Lower lobe of right lung (tissue), 2 donors: ENCODE results near the gene UMODL1. TPM values are rescaled to one million over a fixed set of nuclear protein-coding genes. Genes with fewer than 3 reads are reported as not detected.
A peak's percentile ranks its signal among the peaks of the same experiment; 100 is the strongest.
"Not testable (repeated sequence)": the region's sequence is repeated elsewhere in the genome, so short reads cannot be mapped to it uniquely, and the experiment has no call there.

Experiments used
- ATAC-seq, 2 donors: fragments of 200-7000 bp; cut with Tn5 transposase; one replicate each; pipeline ENCODE4 v1.9.1; 2020 to 2022; ENCODE audit warnings: mild to moderate bottlenecking in 2 of 2, moderate library complexity in 2 of 2
- DNase-seq: peaks from one replicate; pipeline ENCODE4 v3.0.0-alpha.2; 2020
- H3K27ac ChIP-seq: fragments of 200-600 bp; one replicate; pipeline ENCODE4 v1.8.0; 2022
- H3K27me3 ChIP-seq: fragments of 200-600 bp; one replicate; pipeline ENCODE4 v1.8.0; 2022; ENCODE audit warnings: low read depth
- H3K36me3 ChIP-seq: fragments of 200-600 bp; one replicate; pipeline ENCODE4 v1.8.0; 2022; ENCODE audit warnings: mild to moderate bottlenecking
- H3K4me1 ChIP-seq: fragments of 200-600 bp; one replicate; pipeline ENCODE4 v1.8.0; 2022
- H3K4me3 ChIP-seq: fragments of 200-600 bp; one replicate; pipeline ENCODE4 v1.8.0; 2022; ENCODE audit warnings: mild to moderate bottlenecking
- H3K9me3 ChIP-seq: fragments of 200-600 bp; one replicate; pipeline ENCODE4 v1.8.0; 2022
- intact Hi-C: fragments of 100-400 bp; cut with DNase I; formaldehyde crosslinking; loops from one replicate; pipeline ENCODE4 v1.11.0; 2022
- total RNA-seq: library from RNA; stranded (reverse); fragmentation: NEBNext Ultra II Directional; extraction: Animal tissue kit (Norgen Biotek cat#: 25700); gene quantifications from one replicate; pipeline ENCODE4 v1.2.1, GENCODE V29; 2021
- TF ChIP-seq, protein P1 (sequence below): fragments of 200-600 bp; IDR thresholded peaks from one replicate; pipeline ENCODE4 v1.8.0; 2022; ENCODE audit warnings: antibody characterized with exemption, mild to moderate bottlenecking
- donor health status: DM: no; HTN: yes; CAD: no; lungs with severe emphysema.

Gene UMODL1
- total RNA-seq, 1 donor from 2014 or later: 0.50 TPM

DNA sequence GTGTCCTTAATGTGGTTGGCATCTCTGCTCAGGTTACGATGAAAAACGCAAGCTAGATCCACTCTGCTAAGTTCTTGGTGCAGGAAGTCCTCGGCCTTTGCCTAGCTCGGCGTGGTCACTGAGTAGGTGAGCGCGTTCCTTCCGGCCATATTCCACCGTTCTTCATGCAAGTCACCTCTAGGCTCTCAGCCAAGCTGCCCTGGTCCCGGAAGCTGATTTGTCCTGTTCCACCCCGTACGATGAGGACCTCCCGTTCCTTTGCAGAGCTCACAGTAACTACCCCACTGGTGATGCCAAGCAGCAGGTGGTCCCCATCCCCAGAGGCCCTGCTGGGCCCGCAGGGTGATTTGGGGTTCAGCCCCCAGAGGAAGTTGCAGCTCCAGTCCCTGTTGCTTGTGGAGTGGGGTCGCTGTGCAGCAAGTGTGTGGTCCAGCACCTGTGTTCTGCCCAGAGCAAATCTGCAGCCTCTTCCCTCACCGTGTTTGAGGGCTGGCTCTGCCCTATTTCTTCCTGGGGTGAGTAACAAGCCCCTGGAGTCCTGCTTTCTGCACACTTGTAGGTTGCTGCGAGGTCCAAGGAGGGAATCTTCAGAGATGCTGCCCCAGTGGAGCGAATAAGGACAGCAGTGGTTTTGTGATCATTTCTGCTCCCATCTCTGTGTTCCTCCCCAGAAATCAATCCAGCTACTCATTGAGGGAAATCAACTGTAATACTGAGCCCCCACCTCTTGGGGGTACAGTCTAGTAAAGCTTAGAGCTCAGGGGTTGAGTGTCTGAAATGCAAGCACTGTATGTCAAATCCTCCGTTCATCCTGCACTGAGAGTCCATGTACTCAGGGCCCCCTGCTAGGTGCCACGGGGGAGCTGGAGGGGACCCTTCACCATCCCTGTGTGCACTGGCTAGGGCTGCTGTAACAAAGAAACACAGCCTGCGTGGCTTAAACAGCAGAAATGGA lies 2.3 kb downstream of the UMODL1 start:
- no peak for ATAC-seq
- no peak overlapping the region for H3K4me3 ChIP-seq
- TF ChIP-seq, protein P1, sequence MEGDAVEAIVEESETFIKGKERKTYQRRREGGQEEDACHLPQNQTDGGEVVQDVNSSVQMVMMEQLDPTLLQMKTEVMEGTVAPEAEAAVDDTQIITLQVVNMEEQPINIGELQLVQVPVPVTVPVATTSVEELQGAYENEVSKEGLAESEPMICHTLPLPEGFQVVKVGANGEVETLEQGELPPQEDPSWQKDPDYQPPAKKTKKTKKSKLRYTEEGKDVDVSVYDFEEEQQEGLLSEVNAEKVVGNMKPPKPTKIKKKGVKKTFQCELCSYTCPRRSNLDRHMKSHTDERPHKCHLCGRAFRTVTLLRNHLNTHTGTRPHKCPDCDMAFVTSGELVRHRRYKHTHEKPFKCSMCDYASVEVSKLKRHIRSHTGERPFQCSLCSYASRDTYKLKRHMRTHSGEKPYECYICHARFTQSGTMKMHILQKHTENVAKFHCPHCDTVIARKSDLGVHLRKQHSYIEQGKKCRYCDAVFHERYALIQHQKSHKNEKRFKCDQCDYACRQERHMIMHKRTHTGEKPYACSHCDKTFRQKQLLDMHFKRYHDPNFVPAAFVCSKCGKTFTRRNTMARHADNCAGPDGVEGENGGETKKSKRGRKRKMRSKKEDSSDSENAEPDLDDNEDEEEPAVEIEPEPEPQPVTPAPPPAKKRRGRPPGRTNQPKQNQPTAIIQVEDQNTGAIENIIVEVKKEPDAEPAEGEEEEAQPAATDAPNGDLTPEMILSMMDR: no peak
- H3K4me1 ChIP-seq: no peaks in the 10 kb centered on the region
- intact Hi-C loops: no loop called here
- H3K9me3 ChIP-seq: no peaks in the 10 kb centered on the region
- no peak overlapping the region for H3K27ac ChIP-seq
- DNase-seq: no peak
- no peaks in the 10 kb centered on the region for H3K36me3 ChIP-seq
- H3K27me3 ChIP-seq: no peaks in the 10 kb centered on the region

DNA sequence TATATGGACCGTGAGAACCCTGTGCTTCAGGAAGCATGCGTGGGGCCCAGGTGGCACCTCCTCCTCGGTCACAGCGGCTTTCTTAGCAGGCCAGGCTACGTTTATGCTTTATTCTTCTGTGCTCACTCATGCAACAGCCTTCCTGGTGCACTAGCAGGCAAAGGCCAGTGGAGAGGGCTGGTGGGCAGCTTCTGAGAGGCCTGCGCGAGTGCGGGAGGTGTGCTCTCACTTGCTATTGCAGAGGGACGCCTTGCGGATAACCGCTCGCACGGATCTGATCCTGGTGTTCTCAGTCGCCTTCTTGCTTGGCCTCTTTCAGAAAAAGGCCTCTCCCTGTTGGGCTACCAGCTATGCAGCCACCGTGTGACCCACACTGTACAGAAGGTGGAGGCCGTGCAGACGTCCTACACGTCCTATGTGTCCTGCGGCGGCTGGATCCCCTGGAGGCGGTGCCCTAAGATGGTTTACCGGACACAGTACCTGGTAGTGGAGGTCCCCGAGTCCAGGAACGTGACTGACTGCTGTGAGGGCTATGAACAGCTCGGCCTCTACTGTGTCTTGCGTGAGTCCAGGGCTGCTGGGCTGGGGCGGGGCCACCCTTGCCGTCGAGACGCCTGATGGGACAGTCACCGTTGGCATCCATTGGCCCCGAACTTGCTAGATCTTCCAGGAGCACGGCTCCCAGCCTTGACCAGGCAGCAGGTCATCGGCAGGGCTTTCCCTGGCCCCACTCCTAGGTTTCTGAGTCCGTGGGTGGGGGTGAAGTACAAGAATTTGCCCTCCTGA lies 4.8 kb downstream of the UMODL1 start:
- DNase-seq (no peak), ATAC-seq (no peak)
- Histone ChIP-seq H3K4me1 (peaks cover 2% of the 10 kb centered on the region), H3K4me3 (no peak overlapping the region), H3K9me3 (no peaks in the 10 kb centered on the region), H3K36me3 (no peaks in the 10 kb centered on the region), H3K27ac (no peak overlapping the region), H3K27me3 (no peaks in the 10 kb centered on the region)
- intact Hi-C loops: no loop called here
- TF ChIP-seq, protein P1: no peak

DNA sequence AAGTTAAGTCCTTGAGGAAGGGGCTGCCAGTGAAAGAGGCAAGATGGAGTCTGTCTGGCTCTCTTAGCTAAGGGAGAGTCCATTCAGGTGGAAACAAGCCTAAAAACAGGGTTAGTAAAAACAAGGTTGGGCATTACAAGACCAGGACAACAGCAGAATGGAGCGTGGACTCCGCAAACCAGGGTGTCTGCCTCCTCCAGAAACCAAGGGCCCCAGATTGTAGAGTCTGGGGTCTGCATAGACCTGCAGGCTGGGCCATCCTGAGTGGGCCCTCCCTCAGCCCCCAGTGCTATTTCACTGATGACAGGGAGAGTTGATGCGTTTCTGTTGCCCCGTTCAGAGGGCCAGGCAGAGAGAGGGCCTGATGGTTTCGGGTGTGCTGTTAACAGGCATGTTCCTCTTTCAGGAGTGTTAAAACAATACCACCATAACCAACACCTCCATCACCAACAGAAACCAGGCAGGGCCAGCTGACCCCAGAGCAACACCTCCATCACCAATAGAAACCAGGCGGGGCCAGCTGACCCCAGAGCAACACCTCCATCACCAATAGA lies 6.6 kb downstream of the UMODL1 start:
- H3K36me3 ChIP-seq, H3K27ac ChIP-seq, intact Hi-C loops, H3K4me3 ChIP-seq, H3K4me1 ChIP-seq, DNase-seq, ATAC-seq, H3K27me3 ChIP-seq, H3K9me3 ChIP-seq: not testable (repeated sequence)

- H3K27me3 ChIP-seq, DNase-seq, H3K36me3 ChIP-seq, H3K4me1 ChIP-seq, ATAC-seq, intact Hi-C loops, H3K4me3 ChIP-seq, H3K27ac ChIP-seq, H3K9me3 ChIP-seq: not testable (repeated sequence)
These were observed 7.3 kb downstream of the UMODL1 start for GRCh38 chr21:42078247-42079007.

DNA sequence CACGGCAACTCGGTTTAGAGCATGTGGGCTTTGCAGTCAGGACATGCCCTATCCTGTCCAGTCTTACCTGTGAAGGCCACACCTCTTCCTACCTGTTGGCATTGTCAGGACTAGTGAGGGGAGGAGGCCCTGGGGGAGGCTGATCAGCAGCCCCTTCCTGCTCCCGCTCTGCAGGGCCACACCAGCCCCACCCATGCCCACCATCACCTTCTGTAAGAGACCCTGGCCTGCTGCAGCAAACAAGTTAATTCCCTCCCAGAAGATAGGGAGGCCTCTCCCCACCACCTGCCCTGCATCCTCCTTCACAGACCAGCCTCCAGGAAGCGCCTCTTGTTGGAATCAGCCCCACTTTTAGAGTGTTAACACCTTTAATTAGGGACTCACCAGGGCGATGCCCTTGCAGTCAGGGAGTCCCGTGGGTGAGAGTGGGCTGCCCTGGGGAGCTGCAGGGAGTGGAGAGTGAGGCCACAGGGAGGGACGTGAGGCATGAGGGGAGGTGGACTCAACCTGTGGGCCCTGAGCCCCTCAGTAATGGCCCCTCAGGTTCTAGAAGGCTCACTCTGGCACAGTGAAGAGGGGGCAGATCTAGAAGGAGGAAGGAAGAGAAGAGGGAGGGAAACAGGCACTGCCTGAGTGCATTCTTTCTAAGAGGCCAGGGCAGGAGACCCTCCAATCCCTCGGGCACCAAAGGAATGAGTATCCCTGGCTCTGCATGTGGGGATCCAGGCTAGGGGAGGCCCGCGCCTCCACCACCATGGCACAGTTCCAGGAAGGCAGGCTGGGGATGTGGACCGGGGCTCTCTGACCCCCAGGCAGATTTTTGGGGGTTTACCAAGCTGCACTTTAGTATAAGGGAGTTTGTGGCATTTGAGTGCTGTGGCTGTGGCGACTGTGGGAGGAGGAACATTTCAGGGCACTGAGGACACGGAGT lies 8.2 kb downstream of the UMODL1 start:
- ATAC-seq (no peak), DNase-seq (no peak)
- H3K9me3 ChIP-seq: no peaks in the 10 kb centered on the region
- no peak overlapping the region for H3K4me3 ChIP-seq
- H3K27me3 ChIP-seq: no peaks in the 10 kb centered on the region
- H3K4me1 ChIP-seq: peaks cover 4% of the 10 kb centered on the region
- no peaks in the 10 kb centered on the region for H3K36me3 ChIP-seq
- intact Hi-C loops: no loop called here
- TF ChIP-seq, protein P1: no peak
- H3K27ac ChIP-seq: peak overlapping the region; percentile 31
